ENCODE data around the gene AUP1. TPM values are rescaled to one million over a fixed set of nuclear protein-coding genes. Genes with fewer than 3 reads are reported as not detected.

The AUP1 gene
- total and polyA plus RNA-seq, 4 experiments from 2014 or later, result 91.3 to 158 (median 138) TPM

DNA sequence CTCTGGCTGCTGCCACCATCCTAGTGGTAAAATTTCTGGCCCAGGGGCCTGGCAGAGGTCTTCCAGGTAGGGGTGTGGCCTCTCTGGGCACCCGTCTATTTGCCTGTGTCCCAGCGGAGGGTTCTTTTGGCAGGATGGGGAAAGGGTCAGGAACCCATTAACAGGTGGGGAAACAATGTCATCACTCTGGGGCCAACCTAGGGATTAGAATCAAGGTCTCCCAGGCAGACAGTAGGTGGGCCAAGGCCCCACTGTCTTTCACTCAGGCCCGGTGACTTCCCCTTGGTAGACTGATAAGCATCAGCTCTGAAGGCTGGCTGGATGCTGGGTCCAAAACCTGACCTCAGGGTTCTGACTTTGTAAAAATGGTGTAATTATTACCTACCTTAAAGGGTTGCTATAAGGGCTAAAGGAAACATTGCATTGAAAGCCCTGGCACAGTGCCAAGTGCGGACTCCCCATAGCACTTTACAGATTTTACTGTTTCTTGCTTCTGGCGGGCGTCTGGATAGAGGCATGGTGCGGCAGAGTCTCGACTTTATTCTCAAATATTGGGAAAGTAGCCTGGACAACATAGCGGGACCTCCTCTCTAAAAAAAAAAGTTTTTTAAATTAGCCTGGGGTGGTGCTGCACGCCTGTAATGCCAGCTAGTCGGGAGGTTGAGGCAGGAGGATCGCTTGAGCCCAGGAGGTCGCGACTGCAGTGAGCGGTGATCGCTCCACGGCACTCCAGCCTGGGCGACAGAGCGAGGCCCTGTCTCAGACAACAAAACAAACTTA lies 32.3 kb downstream of the AUP1 start:
- ChIA-PET POLR2A (ENCODE audit: partially characterized antibody) (interaction anchor here (0.6 to 8.0 kb wide), 10 partner anchors 9 to 505 kb away, joined by 3 to 28 read pairs (median 4); partner anchors contain the start of genes CCDC142, MRPL53, PCGF1 and TTC31), CTCF (ENCODE audit: partially characterized antibody) (interaction anchor here (1.3 to 2.3 kb wide), 2 partner anchors 15 to 91 kb away, joined by 5 to 9 read pairs; partner anchors contain the start of genes CCDC142 and TTC31)
- Histone ChIP-seq H3K4me1 (ENCODE audit: insufficient read depth, low read length) (peaks cover 21% of the 10 kb centered on the region), H3K36me3 (ENCODE audit: insufficient read depth, low read length) (peaks cover 22% of the 10 kb centered on the region), H3K4me3 (ENCODE audit: low read length in 2 of 2) (peak overlapping the region in 1 of 2 donors; percentile 52), H3K27ac (ENCODE audit: low read depth, low read length) (no peak overlapping the region), H3K9me3 (ENCODE audit: control insufficient read depth in 1 of 2, low read length in 2 of 2) (no peaks in the 10 kb centered on the region), H3K27me3 (ENCODE audit: insufficient read depth, low read length) (peaks cover 20% of the 10 kb centered on the region)
- Mint-ChIP-seq H3K36me3 (peaks cover 14 to 20% of the 10 kb centered on the region in 2 donors), H3K4me3 (peak overlapping the region; percentile 70 to 96 (median 88)), H3K9me3 (no peaks in the 10 kb centered on the region), H3K4me1 (peaks cover 10 to 43% (median 22%) of the 10 kb centered on the region in 4 donors), H3K27ac (peak overlapping the region in 1 of 7 donors; percentile 31), H3K27me3 (peaks cover 11 to 35% of the 10 kb centered on the region in 2 donors)
- intact Hi-C loops (cut with micrococcal nuclease), result no loop called here
- DNase-seq, result no peak

- no peaks in the 10 kb centered on the region for H3K9me3 Mint-ChIP-seq
- POLR2A ChIA-PET (ENCODE audit: partially characterized antibody), result interaction anchor here (0.7 to 1.7 kb wide), 3 partner anchors 8 to 15 kb away, joined by 4 read pairs; no protein-coding TSS in a partner anchor
- H3K4me3 Mint-ChIP-seq, result no peak overlapping the region
These were observed 34.1 kb downstream of the AUP1 start for GRCh38 chr2:74495440-74495839.

DNA sequence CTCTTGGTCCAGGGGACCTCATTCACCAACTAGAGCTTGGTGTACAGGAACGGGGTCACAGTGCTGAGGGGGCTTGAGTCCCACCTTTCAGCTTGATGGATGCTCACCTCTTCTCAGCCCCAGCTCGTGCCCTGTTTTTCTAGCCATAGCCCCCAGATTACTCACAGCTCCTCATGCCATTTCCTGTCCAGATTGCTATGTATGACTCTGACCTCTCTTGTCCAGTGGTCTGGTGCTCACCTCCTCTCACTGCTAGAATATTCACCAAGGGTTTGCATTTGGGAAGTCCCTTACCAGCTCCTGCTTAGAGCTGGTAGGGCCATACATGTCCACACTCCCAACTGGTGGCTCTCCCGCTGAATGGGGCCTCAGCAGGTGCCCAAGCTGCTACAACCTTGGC lies 36.0 kb downstream of the AUP1 start:
- Mint-ChIP-seq H3K4me1 (peaks cover 5 to 14% (median 8%) of the 10 kb centered on the region in 4 donors), H3K27ac (peak overlapping the region in 1 of 7 donors; percentile 11), H3K36me3 (peaks cover 40 to 50% of the 10 kb centered on the region in 2 donors), H3K27me3 (peaks cover 4 to 6% of the 10 kb centered on the region in 2 donors), H3K4me3 (no peak overlapping the region), H3K9me3 (no peaks in the 10 kb centered on the region)
- no peak for DNase-seq
- Histone ChIP-seq H3K27ac (ENCODE audit: low read depth, low read length) (no peak overlapping the region), H3K9me3 (ENCODE audit: control insufficient read depth in 1 of 2, low read length in 2 of 2) (no peaks in the 10 kb centered on the region), H3K4me3 (ENCODE audit: low read length in 2 of 2) (no peak overlapping the region), H3K36me3 (ENCODE audit: insufficient read depth, low read length) (peaks cover 50% of the 10 kb centered on the region), H3K4me1 (ENCODE audit: insufficient read depth, low read length) (peaks cover 11% of the 10 kb centered on the region), H3K27me3 (ENCODE audit: insufficient read depth, low read length) (peaks cover 5% of the 10 kb centered on the region)
- ChIA-PET CTCF (ENCODE audit: partially characterized antibody) (interaction anchor here (1.1 to 1.2 kb wide), 2 partner anchors 10 to 94 kb away, joined by 3 to 4 read pairs; no protein-coding TSS in a partner anchor), POLR2A (ENCODE audit: partially characterized antibody) (interaction anchor here (1.1 to 1.7 kb wide), 4 partner anchors 10 to 36 kb away, joined by 3 to 7 read pairs (median 5); partner anchors contain the start of genes AUP1, CCDC142, HTRA2 and TTC31)
- intact Hi-C loops (cut with micrococcal nuclease), result no loop called here

More at GRCh38 chr2:74495440-74495839, 34.1 kb downstream of the AUP1 start:
- H3K4me1 ChIP-seq (ENCODE audit: insufficient read depth, low read length), result peaks cover 21% of the 10 kb centered on the region
- CTCF ChIA-PET (ENCODE audit: partially characterized antibody), result interaction anchor here (1.8 kb wide), 1 partner anchor 36 kb away, joined by 5 read pairs; no protein-coding TSS in a partner anchor
- Mint-ChIP-seq H3K4me1 (peaks cover 9 to 28% (median 18%) of the 10 kb centered on the region in 4 donors), H3K27me3 (peaks cover 11 to 18% of the 10 kb centered on the region in 2 donors), H3K36me3 (peaks cover 30 to 37% of the 10 kb centered on the region in 2 donors), H3K27ac (no peak overlapping the region)
- H3K27ac ChIP-seq (ENCODE audit: low read depth, low read length), result no peak overlapping the region
- peaks cover 39% of the 10 kb centered on the region for H3K36me3 ChIP-seq (ENCODE audit: insufficient read depth, low read length)
- H3K27me3 ChIP-seq (ENCODE audit: insufficient read depth, low read length), result peaks cover 10% of the 10 kb centered on the region
- no peak overlapping the region for H3K4me3 ChIP-seq (ENCODE audit: low read length in 2 of 2)
- intact Hi-C loops (cut with micrococcal nuclease), result no loop called here
- H3K9me3 ChIP-seq (ENCODE audit: control insufficient read depth in 1 of 2, low read length in 2 of 2), result no peaks in the 10 kb centered on the region
- no peak for DNase-seq

DNA sequence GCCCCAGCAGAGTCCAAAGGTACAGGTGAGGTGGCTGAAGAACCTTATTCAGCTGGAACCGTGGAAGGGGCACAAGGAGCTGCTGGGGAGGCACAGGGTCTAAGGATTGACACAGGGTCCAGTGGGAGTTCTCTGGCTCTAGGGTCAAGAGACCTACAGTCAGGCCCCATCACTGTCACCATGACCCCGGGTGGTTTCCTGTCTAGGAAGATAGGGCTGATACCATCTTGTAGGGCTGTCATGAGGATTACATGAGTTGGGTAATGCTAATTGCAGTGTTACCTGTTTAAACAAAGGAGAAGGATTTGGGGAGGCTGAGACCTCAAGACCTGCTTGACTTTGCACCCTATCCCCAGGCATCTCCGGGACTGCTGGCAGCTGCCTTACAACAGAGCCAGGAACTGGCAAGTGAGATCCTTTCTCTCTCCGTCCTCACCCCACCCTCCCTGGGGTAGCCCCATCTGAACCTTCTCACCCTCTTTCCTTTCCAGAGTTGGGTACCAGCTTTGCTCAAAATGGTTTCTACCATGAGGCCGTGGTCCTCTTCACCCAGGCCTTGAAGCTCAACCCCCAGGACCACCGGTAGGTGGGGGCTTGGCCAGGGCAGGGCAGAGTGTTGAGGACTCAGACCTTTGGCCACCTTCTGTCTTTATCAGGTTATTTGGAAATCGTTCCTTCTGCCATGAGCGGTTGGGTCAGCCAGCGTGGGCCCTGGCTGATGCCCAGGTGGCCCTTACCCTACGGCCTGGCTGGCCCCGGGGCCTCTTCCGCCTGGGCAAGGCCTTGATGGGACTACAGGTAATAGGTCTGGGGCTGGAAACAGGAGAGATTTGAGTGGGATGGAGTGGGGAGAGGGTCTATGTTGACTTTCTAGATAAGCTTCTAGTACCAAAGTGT lies 37.6 kb downstream of the AUP1 start:
- intact Hi-C loops (cut with micrococcal nuclease), result no loop called here
- ChIA-PET POLR2A (ENCODE audit: partially characterized antibody) (interaction anchor here (1.7 to 2.6 kb wide), 2 partner anchors 12 to 38 kb away, joined by 5 to 9 read pairs; partner anchors contain the start of genes AUP1 and HTRA2), CTCF (ENCODE audit: partially characterized antibody) (interaction anchor here (1.0 kb wide), 1 partner anchor 95 kb away, joined by 3 read pairs; no protein-coding TSS in a partner anchor)
- H3K27me3 Mint-ChIP-seq, result no peaks in the 10 kb centered on the region
- DNase-seq, result no peak
- H3K27ac ChIP-seq (ENCODE audit: low read depth, low read length), result no peak overlapping the region
- no peaks in the 10 kb centered on the region for H3K9me3 ChIP-seq (ENCODE audit: control insufficient read depth in 1 of 2, low read length in 2 of 2)
- no peaks in the 10 kb centered on the region for H3K4me1 ChIP-seq (ENCODE audit: insufficient read depth, low read length)
- H3K4me3 ChIP-seq (ENCODE audit: low read length in 2 of 2), result no peak overlapping the region
- H3K27ac Mint-ChIP-seq, result no peak overlapping the region
- no peaks in the 10 kb centered on the region for H3K9me3 Mint-ChIP-seq
- H3K36me3 Mint-ChIP-seq, result peaks cover 42 to 52% of the 10 kb centered on the region in 2 donors
- peaks cover under 1% of the 10 kb centered on the region for H3K27me3 ChIP-seq (ENCODE audit: insufficient read depth, low read length)
- H3K4me1 Mint-ChIP-seq, result peaks cover 0 to 3% (median under 1%) of the 10 kb centered on the region in 4 donors
- no peak overlapping the region for H3K4me3 Mint-ChIP-seq
- peaks cover 50% of the 10 kb centered on the region for H3K36me3 ChIP-seq (ENCODE audit: insufficient read depth, low read length)

GRCh38 chr2:74489906-74490305 lies 39.6 kb downstream of the AUP1 start:
- ChIA-PET POLR2A (ENCODE audit: partially characterized antibody) (interaction anchor here (1.0 to 1.6 kb wide), 2 partner anchors 17 to 32 kb away, joined by 3 to 4 read pairs; partner anchors contain the start of genes PCGF1 and WBP1), CTCF (ENCODE audit: partially characterized antibody) (interaction anchor here (1.0 to 11.3 kb wide), 2 partner anchors 43 to 98 kb away, joined by 3 to 141 read pairs; no protein-coding TSS in a partner anchor)
- peaks cover 0 to 8% (median 2%) of the 10 kb centered on the region in 4 donors for H3K4me1 Mint-ChIP-seq
- no peak for DNase-seq
- Histone ChIP-seq H3K27ac (ENCODE audit: low read depth, low read length) (no peak overlapping the region), H3K9me3 (ENCODE audit: control insufficient read depth in 1 of 2, low read length in 2 of 2) (no peaks in the 10 kb centered on the region), H3K36me3 (ENCODE audit: insufficient read depth, low read length) (peaks cover 50% of the 10 kb centered on the region), H3K4me1 (ENCODE audit: insufficient read depth, low read length) (no peaks in the 10 kb centered on the region), H3K27me3 (ENCODE audit: insufficient read depth, low read length) (no peaks in the 10 kb centered on the region), H3K4me3 (ENCODE audit: low read length in 2 of 2) (no peak overlapping the region)
- intact Hi-C loops (cut with micrococcal nuclease), result loop anchor here (10.0 kb wide), 1 partner anchor 165 kb away; the partner anchor contains the start of gene SEMA4F
- H3K4me3 Mint-ChIP-seq, result no peak overlapping the region
- no peaks in the 10 kb centered on the region for H3K27me3 Mint-ChIP-seq
- H3K36me3 Mint-ChIP-seq, result peaks cover 49 to 61% of the 10 kb centered on the region in 2 donors
- H3K9me3 Mint-ChIP-seq, result no peaks in the 10 kb centered on the region
- H3K27ac Mint-ChIP-seq, result no peak overlapping the region

- DNase-seq, result no peak
- H3K9me3 Mint-ChIP-seq, result no peaks in the 10 kb centered on the region
- H3K36me3 ChIP-seq (ENCODE audit: insufficient read depth, low read length), result peaks cover 45% of the 10 kb centered on the region
- intact Hi-C loops (cut with micrococcal nuclease), result loop anchor here (10.0 kb wide), 1 partner anchor 166 kb away; the partner anchor contains the start of gene SEMA4F
- H3K27ac Mint-ChIP-seq, result no peak overlapping the region
- H3K4me3 ChIP-seq (ENCODE audit: low read length in 2 of 2), result no peak overlapping the region
- no peaks in the 10 kb centered on the region for H3K9me3 ChIP-seq (ENCODE audit: control insufficient read depth in 1 of 2, low read length in 2 of 2)
- CTCF ChIA-PET (ENCODE audit: partially characterized antibody), result interaction anchor here (1.0 to 11.3 kb wide), 2 partner anchors 44 to 99 kb away, joined by 3 to 141 read pairs; no protein-coding TSS in a partner anchor
- peaks cover 0 to 8% (median 3%) of the 10 kb centered on the region in 4 donors for H3K4me1 Mint-ChIP-seq
- peaks cover 49 to 55% of the 10 kb centered on the region in 2 donors for H3K36me3 Mint-ChIP-seq
- peaks cover 5% of the 10 kb centered on the region for H3K4me1 ChIP-seq (ENCODE audit: insufficient read depth, low read length)
- no peak overlapping the region for H3K4me3 Mint-ChIP-seq
- no peaks in the 10 kb centered on the region for H3K27me3 ChIP-seq (ENCODE audit: insufficient read depth, low read length)
- H3K27ac ChIP-seq (ENCODE audit: low read depth, low read length), result no peak overlapping the region
- H3K27me3 Mint-ChIP-seq, result no peaks in the 10 kb centered on the region
- POLR2A ChIA-PET (ENCODE audit: partially characterized antibody), result interaction anchor here (1.0 to 1.6 kb wide), 3 partner anchors 12 to 31 kb away, joined by 3 to 5 read pairs (median 4); partner anchors contain the start of genes PCGF1 and WBP1
These were observed 40.6 kb downstream of the AUP1 start for GRCh38 chr2:74488643-74489481.
